Hepatocyte (in vitro differentiated cells): ENCODE data around the gene CPN2. TPM values are rescaled to one million over a fixed set of nuclear protein-coding genes. Genes with fewer than 3 reads are reported as not detected.

ENCODE experiments used
- DNase-seq: peaks from one replicate; pipeline ENCODE4 v3.0.0-alpha.2; 2016; ENCODE audit warnings: low spot score
- H2AFZ ChIP-seq: fragments of 200-600 bp; sonication (generic); 2 replicates; pipeline ENCODE4 v1.6.0; 2016; ENCODE audit warnings: antibody characterized with exemption, mild to moderate bottlenecking
- H3K27ac ChIP-seq: fragments of 200-600 bp; sonication (generic); 2 replicates; pipeline ENCODE4 v1.5.1; 2016; ENCODE audit warnings: mild to moderate bottlenecking
- H3K27me3 ChIP-seq: fragments of 200-600 bp; sonication (generic); 2 replicates; pipeline ENCODE4 v1.6.1; 2016
- H3K36me3 ChIP-seq: fragments of 200-600 bp; sonication (generic); replicated peaks from 2 replicates; pipeline ENCODE4 v1.5.1; 2016; ENCODE audit warnings: low read depth; ENCODE audit not compliant: insufficient read depth
- H3K4me1 ChIP-seq: fragments of 200-600 bp; sonication (generic); 2 replicates; pipeline ENCODE4 v1.5.1; 2016; ENCODE audit warnings: mild to moderate bottlenecking, moderate library complexity; ENCODE audit not compliant: insufficient read depth
- H3K4me2 ChIP-seq: fragments of 200-600 bp; sonication (generic); 2 replicates; pipeline ENCODE4 v1.6.0; 2016
- H3K4me3 ChIP-seq: fragments of 200-600 bp; sonication (generic); 2 replicates; pipeline ENCODE4 v1.5.1; 2016; ENCODE audit warnings: mild to moderate bottlenecking
- H3K79me2 ChIP-seq: fragments of 200-600 bp; sonication (generic); 2 replicates; pipeline ENCODE4 v1.6.0; 2017; ENCODE audit warnings: mild to moderate bottlenecking
- H3K9me2 ChIP-seq: fragments of 200-600 bp; sonication (generic); replicated peaks from 2 replicates; pipeline ENCODE4 v1.6.0; 2017; ENCODE audit warnings: mild to moderate bottlenecking; ENCODE audit not compliant: insufficient read depth
- H3K9me3 ChIP-seq: fragments of 200-600 bp; sonication (generic); 2 replicates; pipeline ENCODE4 v1.5.1; 2016; ENCODE audit warnings: low read depth, mild to moderate bottlenecking
- H4K20me1 ChIP-seq: fragments of 200-600 bp; sonication (generic); 2 replicates; pipeline ENCODE4 v1.6.0; 2016; ENCODE audit warnings: mild to moderate bottlenecking; ENCODE audit not compliant: insufficient read depth, poor library complexity, severe bottlenecking
- CTCF ChIP-seq: fragments of 200-600 bp; sonication (generic); IDR thresholded peaks from 2 replicates; pipeline ENCODE4 v1.5.1; 2016; ENCODE audit warnings: antibody characterized with exemption, mild to moderate bottlenecking; ENCODE audit not compliant: poor library complexity
- EZH2 ChIP-seq: fragments of 200-600 bp; sonication (generic); IDR thresholded peaks from 2 replicates; pipeline ENCODE4 v1.6.1; 2016; ENCODE audit warnings: antibody characterized with exemption, mild to moderate bottlenecking, borderline replicate concordance
- EZH2phosphoT487 ChIP-seq: fragments of 200-600 bp; sonication (generic); IDR thresholded peaks from one replicate; pipeline ENCODE4 v1.6.1; 2018; ENCODE audit warnings: antibody characterized with exemption, mild to moderate bottlenecking, low read depth, moderate library complexity; ENCODE audit not compliant: unreplicated experiment, severe bottlenecking
- WGBS: methylation state at CpG from one replicate; pipeline ENCODE4 v1.1.6; 2016; ENCODE audit warnings: low lambda C conversion rate; ENCODE audit errors: missing lambda C conversion rate; 5-methylcytosine and 5-hydroxymethylcytosine counted together
- polyA plus RNA-seq: library from polyadenylated mRNA; unstranded; fragments of >200 nt; fragmentation: Nextera tagmentation; extraction: Ambion mirVana; gene quantifications from 2 replicates; pipeline ENCODE4 v1.2.1, GENCODE V29; 2016
- total RNA-seq: library from RNA; depleted of rRNA; stranded (reverse); fragments of >200 nt; gene quantifications from 2 replicates; pipeline ENCODE4 v1.2.3, GENCODE V29; 2014

Gene CPN2
- total and polyA plus RNA-seq, 2 experiments from 2014 or later = 3.3 to 4.6 TPM

- Histone ChIP-seq H3K9me3 (no peaks in the 10 kb centered on the region), H3K4me2 (no peak overlapping the region), H3K9me2 (no peaks in the 10 kb centered on the region), H3K4me3 (no peak overlapping the region), H3K4me1 (peaks cover 2% of the 10 kb centered on the region), H3K36me3 (no peaks in the 10 kb centered on the region), H3K27ac (no peak overlapping the region), H3K27me3 (peaks cover 14% of the 10 kb centered on the region), H4K20me1 (no peaks in the 10 kb centered on the region), H3K79me2 (no peaks in the 10 kb centered on the region), H2AFZ (no peak overlapping the region)
- TF ChIP-seq EZH2 (no peak), EZH2phosphoT487 (no peak), CTCF (no peak)
- DNase-seq = no peak
- WGBS = 76% methylated on average over 8 of the region's 8 CpGs
These were observed 22.8 kb upstream of the CPN2 start for GRCh38 chr3:194373899-194374298.

- H3K4me2 ChIP-seq = no peak overlapping the region
- TF ChIP-seq EZH2phosphoT487 = no peak
- TF ChIP-seq CTCF = no peak
- no peak for TF ChIP-seq EZH2
- H4K20me1 ChIP-seq = no peaks in the 10 kb centered on the region
- no peak overlapping the region for H2AFZ ChIP-seq
- 94% methylated on average over 13 of the region's 14 CpGs for WGBS
- H3K27me3 ChIP-seq = peaks cover 16% of the 10 kb centered on the region
- no peak overlapping the region for H3K27ac ChIP-seq
- H3K79me2 ChIP-seq = no peaks in the 10 kb centered on the region
- peaks cover 9% of the 10 kb centered on the region for H3K4me1 ChIP-seq
- DNase-seq = no peak
- H3K9me3 ChIP-seq = no peaks in the 10 kb centered on the region
- H3K9me2 ChIP-seq = no peaks in the 10 kb centered on the region
- H3K4me3 ChIP-seq = no peak overlapping the region
- H3K36me3 ChIP-seq = no peaks in the 10 kb centered on the region
These were observed 21.9 kb upstream of the CPN2 start for GRCh38 chr3:194373028-194373427.

- H3K4me2 ChIP-seq = no peak overlapping the region
- 90% methylated on average over 9 of the region's 10 CpGs for WGBS
- H3K27me3 ChIP-seq = peaks cover 16% of the 10 kb centered on the region
- no peak for DNase-seq
- peaks cover 12% of the 10 kb centered on the region for H3K4me1 ChIP-seq
- no peaks in the 10 kb centered on the region for H3K9me3 ChIP-seq
- H4K20me1 ChIP-seq = no peaks in the 10 kb centered on the region
- TF ChIP-seq EZH2 = no peak
- TF ChIP-seq EZH2phosphoT487 = no peak
- TF ChIP-seq CTCF = no peak
- H2AFZ ChIP-seq = no peak overlapping the region
- H3K27ac ChIP-seq = no peak overlapping the region
- no peaks in the 10 kb centered on the region for H3K36me3 ChIP-seq
- H3K9me2 ChIP-seq = no peaks in the 10 kb centered on the region
- H3K4me3 ChIP-seq = no peak overlapping the region
- H3K79me2 ChIP-seq = no peaks in the 10 kb centered on the region
These were observed 19.6 kb upstream of the CPN2 start for GRCh38 chr3:194370753-194371152.
